Hepatocyte (in vitro differentiated cells): ENCODE data around the gene PDSS2.

Experiments
- CTCF ChIP-seq: fragments of 200-600 bp; sonication (generic); IDR thresholded peaks from 2 replicates; pipeline ENCODE4 v1.5.1; 2016; ENCODE audit warnings: antibody characterized with exemption, mild to moderate bottlenecking; ENCODE audit not compliant: poor library complexity
- EZH2 ChIP-seq: fragments of 200-600 bp; sonication (generic); IDR thresholded peaks from 2 replicates; pipeline ENCODE4 v1.6.1; 2016; ENCODE audit warnings: antibody characterized with exemption, mild to moderate bottlenecking, borderline replicate concordance

- TF ChIP-seq CTCF (no peak), EZH2 (no peak)
Observed at GRCh38 chr6:107186047-107186446, 273.3 kb downstream of the PDSS2 start.
